Left colon (tissue), 2 donors: Measurements from ENCODE around the gene ZNF367. TPM values are rescaled to one million over a fixed set of nuclear protein-coding genes. Genes with fewer than 3 reads are reported as not detected.
"Not testable (repeated sequence)": the region's sequence is repeated elsewhere in the genome, so short reads cannot be mapped to it uniquely, and the experiment has no call there.

Experiments
- ATAC-seq: fragments of 200-7000 bp; cut with Tn5 transposase; one replicate; pipeline ENCODE4 v1.9.1; 2020; ENCODE audit warnings: mild to moderate bottlenecking, moderate library complexity
- DNase-seq, 2 donors: peaks; one replicate each; pipeline ENCODE4 v3.0.0-alpha.2; 2020
- intact Hi-C, 2 donors: fragments of 100-400 bp; cut with DNase I in 1 of 2; cut with micrococcal nuclease in 1 of 2; formaldehyde crosslinking; loops; one replicate each; pipeline versions ENCODE4 v1.11.2 to v1.14.0; 2022; cut with DNase I, micrococcal nuclease
- total RNA-seq, 2 donors: library from RNA; stranded (reverse); fragmentation: NEBNext Ultra II Directional; extraction: Animal tissue kit (Norgen Biotek cat#: 25700); gene quantifications; one replicate each; pipeline ENCODE4 v1.2.1, GENCODE V29; 2021
- donor health status: DM: no; HTN: no; CAD: no.
- donor health status: DM: yes; HTN: yes; CAD: no.

The ZNF367 gene
- total RNA-seq, 2 donors from 2014 or later, result 1.6 to 3.4 TPM

DNA sequence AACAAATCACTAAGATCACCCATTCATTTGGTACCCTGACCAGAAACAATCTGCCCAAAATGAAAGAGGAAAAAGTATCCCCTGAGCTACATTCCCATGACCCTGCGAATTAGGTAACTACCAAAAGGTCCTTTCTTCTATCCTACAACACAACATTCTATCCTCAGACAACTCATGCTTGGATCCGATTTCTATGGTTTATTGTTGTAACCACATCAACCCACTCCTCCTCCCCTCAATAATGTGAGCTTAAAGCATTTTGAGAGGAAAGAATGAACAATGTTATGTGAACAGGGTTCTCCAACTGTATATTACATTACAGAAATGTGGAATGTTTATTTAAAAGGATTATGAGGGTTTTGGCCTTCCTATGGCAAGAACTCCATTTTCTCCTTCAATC is 38.7 kb downstream of the ZNF367 start:
- intact Hi-C loops, result no loop called here
- ATAC-seq (no peak), DNase-seq (no peak)

DNA sequence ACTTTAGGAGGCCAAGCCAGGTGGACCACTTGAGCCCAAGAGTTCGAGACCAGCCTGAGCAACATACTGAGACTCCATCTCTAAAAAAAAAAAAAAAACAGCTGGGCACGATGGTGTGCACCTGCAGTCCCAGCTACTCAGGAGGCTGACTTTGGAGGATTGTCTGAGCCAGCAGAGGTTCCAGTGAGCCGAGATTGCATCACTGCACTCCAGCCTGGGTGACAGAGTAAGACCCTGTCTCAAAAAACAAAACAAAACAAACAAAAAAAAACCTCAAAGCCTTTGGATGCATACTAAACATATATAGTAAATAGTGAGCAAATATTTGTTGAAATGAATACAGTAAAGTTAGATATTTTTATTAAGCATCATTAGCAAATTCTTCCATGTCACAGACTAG is 40.0 kb downstream of the ZNF367 start:
- no peak for ATAC-seq
- DNase-seq, result no peak
- intact Hi-C loops, result no loop called here

DNA sequence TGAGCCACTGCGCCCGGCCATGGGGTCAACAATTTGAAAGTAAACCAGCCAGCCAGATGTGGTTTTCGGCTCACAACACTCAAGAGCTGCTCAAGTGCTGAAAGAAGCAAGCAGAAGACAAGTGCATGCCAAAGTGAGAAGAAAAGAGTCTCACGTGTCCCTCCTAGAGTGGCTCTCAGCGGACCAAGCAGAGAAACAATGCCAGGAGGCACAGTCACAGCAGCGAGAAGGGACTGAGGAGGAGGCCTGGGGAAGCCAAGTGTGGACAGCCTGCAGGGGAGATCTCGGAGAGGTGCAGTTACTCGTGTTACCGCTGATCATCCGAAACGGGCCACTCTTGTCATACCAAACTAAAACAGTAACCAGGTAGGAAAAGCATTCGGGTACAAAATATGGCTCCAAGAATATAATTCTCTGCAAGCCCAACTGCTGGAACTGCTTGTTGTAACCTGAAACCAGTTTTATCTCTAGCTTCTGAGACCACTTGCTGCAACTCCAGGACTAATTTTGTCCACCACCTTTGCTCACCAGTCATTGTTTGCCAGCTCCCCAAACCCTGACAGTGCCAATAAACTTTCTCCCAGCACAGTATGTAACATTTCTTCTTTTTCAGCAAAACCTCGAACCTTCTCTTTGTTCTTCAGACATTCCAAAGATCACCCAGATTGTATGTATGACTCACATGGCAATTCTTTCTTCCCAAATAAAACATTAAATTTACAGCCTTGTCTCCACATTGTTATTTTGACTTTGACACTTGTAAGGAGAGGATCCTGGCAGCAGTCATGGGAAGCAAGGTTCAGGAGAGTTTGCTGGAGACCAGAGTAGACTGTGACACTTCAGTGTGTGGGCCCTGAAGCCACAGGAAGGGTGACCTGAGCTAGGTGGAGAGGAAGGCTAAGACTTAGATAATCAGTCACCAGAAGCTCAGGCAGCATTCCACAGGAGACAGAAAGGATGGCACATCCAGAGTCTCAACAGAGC is 41.0 kb downstream of the ZNF367 start:
- DNase-seq (no peak), ATAC-seq (peak; percentile 87)
- intact Hi-C loops, result no loop called here

DNA sequence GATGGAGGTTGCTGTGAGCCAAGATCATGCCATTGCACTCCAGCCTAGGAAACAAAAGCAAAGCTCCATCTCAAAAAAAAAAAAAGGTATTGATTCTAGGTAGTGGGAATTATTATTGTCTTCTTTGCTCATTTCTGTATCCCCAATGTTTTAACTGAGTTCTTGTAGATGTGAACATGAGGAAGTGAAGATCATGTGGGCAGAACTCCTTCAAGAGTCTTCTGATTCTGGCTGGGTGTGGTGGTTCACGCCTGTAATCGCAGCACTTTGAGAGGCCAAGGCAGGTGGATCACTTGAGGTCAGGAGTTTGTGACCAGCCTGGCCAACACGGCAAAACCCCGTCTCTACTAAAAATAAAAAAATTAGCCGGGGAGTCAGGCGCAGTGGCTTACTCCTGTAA is 42.7 kb downstream of the ZNF367 start:
- ATAC-seq, intact Hi-C loops, DNase-seq: not testable (repeated sequence)

DNA sequence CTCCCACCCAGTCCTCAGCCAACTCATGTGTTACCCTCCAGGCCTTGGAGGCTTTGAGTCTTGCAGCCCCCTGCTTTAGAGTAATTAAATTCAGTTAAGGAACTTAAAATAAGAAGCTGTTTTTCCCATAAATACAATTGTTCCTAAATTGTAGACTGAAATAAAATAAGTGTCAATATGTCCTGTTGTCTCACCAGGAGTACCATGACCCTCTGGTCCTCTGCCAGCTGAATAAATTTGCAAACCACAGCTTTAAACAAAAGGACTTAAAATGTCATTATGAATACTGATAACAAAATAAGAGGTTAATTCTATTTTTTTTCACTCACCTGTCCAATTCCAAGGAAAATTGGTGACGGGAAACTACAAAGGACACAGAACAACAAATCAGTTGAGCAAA is 50.2 kb downstream of the ZNF367 start:
- intact Hi-C loops, result no loop called here
- ATAC-seq (no peak), DNase-seq (no peak)

DNA sequence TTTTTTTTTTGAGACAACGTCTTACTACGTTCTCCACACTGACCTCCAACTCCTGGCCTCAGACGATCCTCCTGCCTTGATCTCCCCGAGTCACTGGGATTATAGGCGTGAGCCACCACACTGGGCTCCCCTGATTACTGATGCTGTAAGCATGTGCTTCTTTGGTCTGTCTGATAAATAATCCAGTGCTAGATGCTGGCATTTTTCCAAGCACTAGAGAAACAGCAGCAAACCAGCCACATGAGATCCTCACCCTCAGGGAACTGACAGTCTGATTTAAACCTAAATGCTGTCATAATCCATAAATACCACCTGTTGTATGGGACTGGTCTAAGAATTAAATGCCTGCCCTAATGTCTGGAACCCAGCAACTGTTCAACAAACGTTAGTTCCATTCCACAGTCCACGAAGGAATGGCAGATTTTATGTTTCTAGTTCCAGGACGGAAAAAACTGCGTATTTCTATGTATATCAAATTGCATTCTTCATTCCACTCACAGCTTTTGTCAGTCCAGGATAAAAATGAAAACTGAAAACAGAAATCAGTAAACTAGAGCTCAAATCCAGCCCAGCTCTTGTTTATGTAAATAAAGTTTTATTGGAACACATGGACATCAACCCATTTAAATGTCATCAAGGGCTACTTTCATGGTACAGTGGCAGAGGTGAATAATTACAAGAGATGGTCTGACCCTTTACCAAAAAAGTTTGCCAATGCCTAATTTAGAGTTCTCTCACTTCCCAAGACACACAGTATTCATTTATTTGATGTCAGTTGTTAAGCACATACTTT is 54.8 kb downstream of the ZNF367 start:
- intact Hi-C loops, result no loop called here
- no peak for DNase-seq
- ATAC-seq, result no peak

DNA sequence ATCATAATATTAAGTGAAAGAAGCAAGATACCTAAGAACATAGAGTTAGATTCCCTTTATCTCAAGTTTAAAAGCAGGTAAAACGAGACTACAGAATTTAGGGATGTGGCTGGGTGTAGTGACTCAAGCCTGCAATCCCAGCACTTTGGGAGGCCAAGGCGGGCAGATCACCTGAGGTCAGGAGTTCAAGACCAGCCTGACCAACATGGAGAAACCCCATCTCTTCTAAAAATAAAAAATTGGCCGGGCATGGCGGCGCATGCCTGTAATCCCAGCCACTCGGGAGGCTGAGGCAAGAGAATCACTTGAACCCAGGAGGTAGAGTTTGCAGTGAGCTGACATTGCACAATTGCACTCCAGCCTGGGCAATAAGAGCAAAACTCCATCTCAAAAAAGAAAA is 56.1 kb downstream of the ZNF367 start:
- ATAC-seq, intact Hi-C loops, DNase-seq: not testable (repeated sequence)

DNA sequence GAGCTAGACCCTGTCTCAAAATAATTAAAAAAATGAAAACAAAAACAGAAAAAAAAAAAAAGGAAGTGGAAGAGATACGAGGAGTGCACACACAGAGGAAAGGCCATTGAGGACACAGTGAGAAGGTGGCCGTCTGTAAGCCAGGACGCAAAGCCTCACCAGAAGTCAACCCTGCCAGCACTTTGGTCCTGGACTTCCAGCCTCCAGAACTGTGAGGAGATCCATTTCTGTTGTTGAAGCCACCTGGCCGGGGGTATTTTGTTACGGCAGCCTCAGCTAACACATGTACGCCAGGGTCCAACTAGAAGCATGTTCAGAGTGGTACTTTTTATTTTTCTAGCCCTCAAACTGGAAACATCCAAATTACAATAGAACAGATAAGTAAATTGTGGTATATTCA is 56.5 kb downstream of the ZNF367 start:
- ATAC-seq (no peak), DNase-seq (no peak)
- intact Hi-C loops, result no loop called here

DNA sequence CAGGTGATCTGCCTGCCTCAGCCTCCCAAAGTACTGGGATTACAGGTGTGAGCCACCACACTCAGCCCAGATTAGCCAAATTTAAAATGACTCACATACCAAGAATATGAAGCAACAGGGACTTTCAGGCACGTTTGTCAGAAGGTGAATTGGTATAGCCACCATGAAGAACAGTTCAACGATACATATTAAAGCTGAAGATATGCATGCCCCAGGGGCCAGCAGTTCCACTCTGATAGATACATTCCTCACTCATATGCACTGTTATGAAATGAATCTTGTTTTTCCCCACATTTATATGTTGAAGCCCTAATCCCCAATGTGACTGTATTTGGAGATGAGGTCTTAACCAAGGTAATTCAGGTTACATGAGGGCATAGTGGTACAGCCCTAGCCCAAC is 57.2 kb downstream of the ZNF367 start:
- DNase-seq (no peak), ATAC-seq (no peak)
- intact Hi-C loops, result no loop called here

DNA sequence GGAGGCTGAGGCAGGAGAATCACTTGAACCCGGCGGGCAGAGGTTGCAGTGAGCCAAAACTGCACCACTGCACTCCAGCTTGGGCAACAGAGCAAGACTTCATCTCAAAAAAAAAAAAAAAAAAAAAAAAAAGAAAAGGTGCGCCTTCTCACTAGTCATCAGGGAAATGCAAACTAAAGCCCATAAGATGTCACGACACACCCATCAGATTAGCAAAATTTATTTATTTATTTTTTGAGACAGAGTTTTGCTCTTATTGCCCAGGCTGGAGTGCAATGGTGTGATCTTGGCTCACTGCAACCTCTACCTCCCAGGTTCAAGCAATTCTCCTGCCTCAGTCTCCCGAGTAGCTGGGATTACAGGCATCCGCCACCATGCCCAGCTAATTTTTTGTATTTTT is 57.6 kb downstream of the ZNF367 start:
- DNase-seq, ATAC-seq, intact Hi-C loops: not testable (repeated sequence)

DNA sequence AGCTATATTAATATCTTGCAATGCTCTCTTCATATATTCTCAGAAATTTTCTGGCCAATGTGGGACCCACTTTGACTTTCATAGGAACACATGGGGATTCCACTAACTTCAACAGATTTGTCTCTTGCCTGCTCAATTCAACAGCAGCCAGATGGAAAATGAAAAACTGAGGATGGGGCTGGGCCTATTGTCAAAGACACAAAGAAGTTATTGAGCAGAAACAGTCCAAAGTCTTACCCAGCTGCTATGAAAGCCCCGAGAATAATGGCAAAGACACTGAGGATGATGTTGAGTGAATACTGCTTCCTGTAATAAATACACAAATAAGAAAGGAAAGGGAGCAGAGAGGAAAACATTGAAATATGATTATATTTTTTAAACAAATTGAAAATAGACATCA is 67.3 kb downstream of the ZNF367 start:
- ATAC-seq, result no peak
- no peak for DNase-seq
- intact Hi-C loops, result no loop called here

DNA sequence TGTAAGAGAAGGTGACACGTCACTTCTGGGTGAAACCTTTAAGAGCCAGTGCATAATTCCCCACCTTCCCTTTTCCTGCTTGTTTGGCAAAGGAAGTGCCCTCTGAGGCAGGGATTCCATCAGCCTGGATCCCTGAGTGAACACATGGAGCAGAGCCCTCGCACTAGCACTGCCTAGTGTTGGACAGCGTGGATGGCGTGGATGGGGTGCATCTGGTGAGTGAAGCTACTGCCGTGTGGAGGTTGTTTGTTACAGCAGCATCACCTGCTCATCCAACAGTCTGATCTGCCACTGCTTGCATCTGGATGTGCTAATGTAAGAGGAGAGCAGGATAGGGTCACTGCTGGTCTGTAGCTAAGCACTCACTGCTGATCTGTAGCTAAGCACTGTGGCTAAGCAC is 69.9 kb downstream of the ZNF367 start:
- DNase-seq, result no peak
- no peak for ATAC-seq
- intact Hi-C loops, result no loop called here

DNA sequence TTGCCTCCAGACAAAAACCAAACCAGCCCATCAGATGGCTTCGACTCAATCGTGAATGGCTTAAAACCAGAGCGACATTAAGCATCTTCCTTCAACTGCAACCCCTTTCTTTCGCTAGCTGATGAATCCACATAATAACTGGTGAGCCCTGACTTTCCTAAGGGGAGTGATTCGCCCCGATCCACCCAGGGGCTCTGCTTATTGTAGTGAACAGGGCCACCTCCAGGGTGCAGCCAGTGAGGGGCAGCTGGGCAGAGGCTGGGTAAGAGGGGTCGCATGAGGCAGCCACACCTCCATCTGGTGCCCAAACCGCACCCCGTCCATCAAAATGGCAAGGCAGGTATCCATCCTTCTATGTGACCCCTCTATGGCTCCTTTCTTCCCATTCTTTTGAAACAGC is 72.6 kb downstream of the ZNF367 start:
- DNase-seq (no peak), ATAC-seq (no peak)
- intact Hi-C loops, result no loop called here

DNA sequence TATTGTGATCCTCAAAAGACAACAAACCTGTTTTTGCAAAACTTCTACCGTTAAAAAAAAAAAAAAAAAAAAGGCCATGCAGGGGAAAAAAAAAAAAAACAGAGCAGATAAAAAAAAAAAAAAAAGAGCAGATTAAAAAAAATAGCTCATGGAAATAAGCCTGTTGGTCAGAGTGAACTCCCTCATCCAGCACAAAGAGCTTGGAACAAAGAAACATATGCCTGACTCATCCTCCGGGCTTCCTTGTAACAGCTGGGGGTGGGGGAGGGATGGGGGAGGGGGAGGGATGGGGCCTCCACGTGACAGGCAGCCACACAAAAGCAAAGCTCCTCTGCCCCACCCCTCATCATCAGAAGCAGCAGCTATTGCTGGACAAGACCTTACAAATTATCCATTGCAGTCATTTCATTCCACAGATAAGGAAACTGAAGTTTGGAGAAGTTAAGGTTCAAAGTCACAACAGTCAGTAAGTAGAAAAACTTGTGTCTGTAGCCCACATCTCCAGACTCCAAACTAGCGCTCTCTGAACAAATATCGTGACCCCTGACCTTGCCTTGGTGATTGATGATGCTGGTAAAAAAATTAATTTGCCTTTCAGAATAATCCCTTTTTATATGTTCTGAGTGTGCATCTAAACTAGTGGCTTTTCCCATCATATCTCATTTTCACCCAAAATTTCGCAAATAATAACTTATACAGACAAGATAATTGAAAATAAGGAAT is 73.6 kb downstream of the ZNF367 start:
- intact Hi-C loops, result no loop called here
- DNase-seq (peak; percentile 37 to 68), ATAC-seq (peak; percentile 80)

DNA sequence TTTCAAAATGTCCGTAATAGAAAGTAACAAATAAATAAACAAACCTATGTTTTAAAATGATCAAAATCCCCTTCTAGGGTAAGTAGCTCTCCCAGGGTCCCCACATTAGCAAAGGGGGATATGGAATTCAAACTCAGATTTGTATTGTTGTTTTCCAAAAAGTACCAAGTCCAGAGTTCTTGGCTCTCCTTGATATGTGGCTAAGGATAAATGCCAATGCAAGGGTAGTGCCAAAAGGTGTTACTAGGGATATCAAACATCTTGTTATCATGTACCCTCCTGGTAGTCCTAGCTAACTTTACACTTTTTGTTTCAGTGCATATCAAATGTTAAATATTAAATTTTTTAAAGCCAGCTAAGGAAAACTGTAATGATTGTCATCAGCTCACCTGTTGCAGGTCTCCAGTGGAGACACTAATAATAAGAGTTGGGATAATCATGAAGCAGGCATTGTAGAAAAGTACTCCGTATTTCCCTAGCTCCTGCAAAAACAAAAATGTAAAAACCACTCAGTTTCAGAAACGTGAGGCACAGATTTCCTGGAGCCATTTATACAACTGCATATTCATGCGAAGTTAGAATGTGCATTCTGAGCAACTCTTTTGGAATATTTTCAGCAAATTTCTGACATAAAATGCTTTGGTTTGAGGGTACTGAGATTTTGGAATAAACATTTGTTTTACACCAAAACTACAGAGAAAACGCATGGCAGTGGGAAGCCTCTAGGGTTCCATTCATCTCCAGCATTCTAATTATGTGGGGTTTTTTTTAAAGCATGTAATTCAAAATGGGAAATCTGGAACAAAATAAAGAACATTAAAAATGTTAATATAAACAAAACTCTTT is 74.4 kb downstream of the ZNF367 start:
- DNase-seq (no peak), ATAC-seq (no peak)
- intact Hi-C loops, result no loop called here

DNA sequence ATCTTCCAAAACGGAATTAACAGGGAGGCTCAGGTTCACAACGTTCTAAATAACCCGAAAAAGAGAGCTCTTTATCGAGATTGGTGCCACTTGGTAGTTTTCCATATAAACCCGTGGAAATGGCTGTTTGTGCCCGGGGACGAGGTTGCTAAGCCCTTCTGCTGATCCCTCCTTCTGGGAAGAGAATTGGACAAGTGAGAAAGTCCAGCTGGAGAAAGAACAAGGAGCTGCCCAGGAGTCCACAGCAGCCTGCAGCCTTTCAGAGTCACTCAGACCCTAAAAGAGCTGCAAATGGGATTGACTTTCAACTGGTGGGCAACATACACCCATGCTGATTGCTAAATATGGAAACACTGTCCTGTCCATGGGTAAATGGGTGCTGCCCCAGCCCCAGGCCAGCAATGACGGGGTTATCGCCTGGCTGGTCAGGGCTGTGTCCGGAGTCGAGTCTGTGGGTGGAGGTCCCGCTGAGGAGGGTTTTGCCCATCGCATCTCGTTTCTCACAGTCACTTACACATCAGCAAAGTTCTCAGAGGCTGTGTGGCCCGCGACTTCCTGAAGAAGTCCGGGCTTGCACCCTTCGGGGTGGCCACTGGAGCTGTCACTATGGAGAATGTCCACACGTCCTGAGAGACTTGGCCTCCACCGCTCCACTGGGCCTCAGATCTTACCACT is 75.5 kb downstream of the ZNF367 start:
- DNase-seq, result no peak
- intact Hi-C loops, result no loop called here
- no peak for ATAC-seq

DNA sequence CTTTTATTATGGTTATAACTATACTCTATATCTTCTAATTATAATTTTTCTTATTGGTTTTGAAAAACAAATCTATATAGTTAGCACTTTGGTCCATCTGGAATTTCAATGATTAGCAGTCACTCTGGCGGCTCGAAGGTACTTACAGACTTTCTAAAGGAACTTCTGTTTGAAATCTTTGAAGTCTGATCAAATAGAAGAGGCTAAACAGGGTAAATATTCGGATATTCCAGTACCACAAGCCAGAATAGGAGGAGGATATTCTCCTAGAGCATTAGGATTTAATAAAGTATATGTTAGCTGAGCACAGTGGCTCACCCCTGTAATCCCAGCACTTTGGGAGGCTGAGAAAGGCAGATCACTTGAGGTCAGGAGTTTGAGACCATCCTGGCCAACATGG is 77.5 kb downstream of the ZNF367 start:
- DNase-seq (no peak), ATAC-seq (no peak)
- intact Hi-C loops, result no loop called here

DNA sequence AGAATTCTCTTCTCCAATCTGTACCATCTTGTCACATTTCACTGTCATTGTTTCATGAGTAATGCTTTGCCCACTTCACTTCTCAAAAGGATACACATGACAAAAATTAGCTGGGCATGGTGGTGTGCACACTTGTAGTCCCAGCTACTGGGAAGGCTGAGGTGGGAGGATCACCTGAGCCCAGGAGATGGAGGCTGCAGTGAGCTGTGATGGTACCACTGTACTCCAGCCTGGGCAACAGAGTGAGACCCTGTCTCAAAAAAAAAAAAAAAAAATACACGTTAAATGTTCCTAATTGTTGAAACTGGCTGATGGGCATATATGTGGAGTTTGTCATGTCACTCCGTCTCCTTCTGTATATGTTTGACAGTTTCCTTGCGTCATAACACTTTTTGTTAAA is 79.9 kb downstream of the ZNF367 start:
- intact Hi-C loops, result no loop called here
- DNase-seq, result no peak
- ATAC-seq, result no peak
